D341Med (cell line): ENCODE data around the gene IFNL4.
A peak's percentile ranks its signal among the peaks of the same experiment; 100 is the strongest.
"Not testable (repeated sequence)": the region's sequence is repeated elsewhere in the genome, so short reads cannot be mapped to it uniquely, and the experiment has no call there.

ENCODE experiments used
- DNase-seq: peaks from one replicate; pipeline ENCODE4 v3.0.0; 2012; ENCODE audit warnings: low spot score

IFNL4 gene

DNA sequence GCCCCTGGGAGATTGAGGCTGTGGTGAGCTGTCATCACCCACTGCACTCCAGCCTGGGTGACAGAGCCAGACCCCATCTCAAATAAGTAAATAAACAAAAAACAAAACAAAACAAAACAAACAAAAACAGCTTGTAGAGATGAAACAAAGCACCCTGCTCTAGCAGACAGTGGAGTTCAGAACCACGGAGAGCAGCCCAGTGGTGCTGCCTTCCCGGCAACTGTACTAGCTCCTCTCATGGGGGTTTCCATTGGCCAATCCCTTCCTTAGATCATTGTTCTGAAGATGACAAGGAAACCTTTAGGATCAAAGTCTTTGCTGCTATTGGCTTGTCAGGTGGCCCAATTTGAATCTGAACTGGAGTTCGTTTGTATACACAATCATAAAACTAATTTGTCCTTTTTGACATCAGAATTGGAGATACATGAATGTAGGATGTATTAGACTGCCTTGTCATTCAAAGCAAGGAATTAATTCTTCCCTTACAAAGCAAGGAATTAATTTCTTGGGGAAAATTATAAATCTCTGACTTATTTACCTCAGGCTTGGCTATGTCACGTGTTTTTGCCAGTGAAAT is 24.9 kb downstream of the IFNL4 start:
- DNase-seq: no peak

DNA sequence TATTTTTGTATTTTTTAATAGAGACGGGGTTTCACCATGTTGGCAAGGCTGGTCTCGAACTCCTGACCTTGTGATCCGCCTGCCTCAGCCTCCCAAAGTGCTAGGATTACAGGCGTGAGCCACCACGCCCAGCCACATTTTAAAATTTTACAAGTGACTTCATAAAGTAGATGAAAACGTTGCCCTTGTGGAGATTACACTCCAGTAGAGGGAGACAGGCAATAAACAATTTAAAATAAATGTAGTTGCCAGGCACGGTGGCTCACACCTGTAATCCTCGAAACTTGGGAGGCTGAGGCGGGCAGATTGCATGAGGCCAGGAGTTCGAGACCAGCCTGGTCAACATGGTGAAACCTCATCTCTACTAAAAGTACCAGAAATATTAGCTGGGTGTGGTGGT is 29.5 kb downstream of the IFNL4 start:
- not testable (repeated sequence) for DNase-seq

DNA sequence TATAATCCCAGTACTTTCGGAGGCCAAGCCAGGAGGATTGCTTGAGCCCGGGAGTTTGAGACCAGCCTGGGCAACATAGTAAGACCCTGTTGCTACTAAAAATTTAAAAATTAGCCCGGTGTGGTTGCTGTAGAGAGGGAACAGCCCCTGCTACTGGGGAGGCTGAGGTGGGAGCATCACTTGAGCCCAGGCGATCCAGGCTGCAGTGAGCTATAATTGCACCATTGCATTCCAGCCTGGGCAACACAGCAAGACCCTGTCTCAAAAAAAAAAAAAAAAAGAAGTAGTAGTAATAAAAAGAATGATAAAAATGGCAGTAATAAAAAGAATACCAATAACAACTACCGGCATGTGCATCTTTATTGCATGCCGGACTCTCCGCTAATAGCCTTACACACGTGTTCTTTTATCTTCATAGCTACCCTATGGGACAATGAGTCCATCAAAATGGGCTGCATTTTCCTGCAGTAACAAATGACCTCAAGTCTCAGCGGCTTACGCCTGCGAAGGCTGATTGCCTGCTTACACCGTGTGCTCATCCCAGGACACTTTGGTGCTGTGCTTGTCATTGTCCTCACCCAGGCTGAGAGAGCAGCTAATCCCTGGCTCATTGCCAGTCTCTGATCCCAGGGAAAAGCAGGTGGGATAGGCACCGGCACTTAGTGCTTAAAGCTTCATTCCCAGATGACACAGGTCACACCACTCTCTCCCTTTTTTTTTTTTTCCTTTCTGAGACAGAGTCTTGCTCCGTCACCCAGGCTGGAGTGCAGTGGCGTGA is 30.2 kb downstream of the IFNL4 start:
- peak; percentile 87 for DNase-seq

DNA sequence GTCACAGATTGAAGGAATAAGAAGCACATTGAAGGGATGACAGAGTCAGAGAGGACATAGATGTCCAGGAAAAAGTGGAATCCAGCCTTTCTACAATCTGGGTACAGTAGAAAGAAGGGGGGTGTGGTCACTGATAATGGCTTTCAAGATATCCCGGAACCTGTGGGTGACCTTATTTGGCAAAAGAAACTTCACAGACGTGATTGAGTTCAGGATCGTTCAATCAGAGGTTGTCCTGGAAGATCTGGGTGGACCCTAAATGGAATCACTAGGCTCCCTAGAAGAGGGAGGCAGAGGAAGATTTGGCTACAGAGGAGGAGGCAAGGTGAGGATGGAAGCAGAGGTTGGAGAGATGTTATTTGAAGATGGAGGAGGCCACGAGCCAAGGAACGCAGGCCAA is 31.6 kb downstream of the IFNL4 start:
- DNase-seq: no peak

DNA sequence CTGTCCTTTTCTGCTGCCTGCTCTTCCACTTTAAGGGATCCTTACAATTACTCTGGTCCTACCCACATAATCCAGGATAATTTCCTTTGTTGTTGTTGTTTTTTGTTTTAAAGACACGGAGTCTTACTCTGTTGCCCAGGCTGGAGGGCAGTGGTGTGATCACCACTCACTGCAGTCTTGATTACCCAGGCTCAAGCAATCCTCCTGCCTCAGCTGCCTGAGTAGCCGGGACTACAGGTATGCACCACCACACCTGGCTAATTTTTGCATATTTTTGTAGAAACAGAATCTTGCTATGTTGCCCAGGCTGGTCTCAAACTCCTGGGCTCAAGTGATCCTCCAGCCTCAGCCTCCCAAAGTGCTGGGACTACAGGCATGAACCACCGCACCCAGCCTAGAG is 33.3 kb downstream of the IFNL4 start:
- DNase-seq: not testable (repeated sequence)

DNA sequence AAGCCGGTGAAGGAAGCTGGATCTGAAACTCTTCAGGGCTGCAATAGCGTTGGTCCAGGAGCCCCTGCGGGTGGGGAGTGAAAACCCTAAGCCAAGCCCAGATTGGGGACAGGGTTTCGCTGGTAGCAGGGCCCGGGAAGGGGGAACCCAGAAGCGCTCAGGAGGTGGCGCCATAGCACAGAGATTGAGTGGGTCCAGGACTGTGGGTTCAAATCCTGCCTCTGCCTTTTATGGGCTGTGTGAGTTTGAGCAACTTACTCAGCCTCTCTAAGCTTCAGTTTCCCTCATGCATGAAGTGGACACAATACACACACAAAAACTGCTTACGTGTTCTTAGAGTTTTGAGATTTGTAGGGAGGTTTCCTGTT is 36.3 kb downstream of the IFNL4 start:
- DNase-seq: peak; percentile 75

DNA sequence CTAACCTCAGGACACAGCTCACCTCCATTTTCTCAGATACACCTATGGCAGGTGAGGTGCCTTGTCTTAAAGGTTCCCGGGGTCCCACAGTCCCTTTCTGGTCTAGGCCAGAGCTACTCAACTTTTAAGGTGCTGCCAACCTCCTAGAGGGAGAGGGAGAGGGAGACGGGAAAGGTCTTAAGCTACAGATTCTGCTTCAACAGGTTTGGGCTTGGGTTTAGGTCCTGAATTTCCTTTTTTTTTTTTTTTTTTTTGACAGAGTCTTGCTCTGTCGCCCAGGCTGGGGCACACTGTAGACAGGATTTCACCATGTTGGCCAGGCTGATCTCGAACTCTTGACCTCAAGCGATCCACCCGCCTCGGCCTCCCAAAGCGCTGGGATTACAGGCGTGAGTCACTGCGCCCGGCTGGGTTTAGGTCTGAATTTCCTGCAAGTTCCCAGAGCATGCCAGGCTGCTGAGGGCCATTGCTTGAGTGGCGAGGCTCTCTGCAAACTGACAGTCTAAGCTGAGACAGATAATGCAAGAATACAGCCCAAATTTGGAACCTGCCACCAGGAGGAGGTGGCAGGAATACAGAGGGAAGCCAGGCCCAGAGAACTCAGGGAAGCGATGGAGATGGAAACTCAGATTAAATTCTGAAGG is 36.8 kb downstream of the IFNL4 start:
- no peak for DNase-seq

DNA sequence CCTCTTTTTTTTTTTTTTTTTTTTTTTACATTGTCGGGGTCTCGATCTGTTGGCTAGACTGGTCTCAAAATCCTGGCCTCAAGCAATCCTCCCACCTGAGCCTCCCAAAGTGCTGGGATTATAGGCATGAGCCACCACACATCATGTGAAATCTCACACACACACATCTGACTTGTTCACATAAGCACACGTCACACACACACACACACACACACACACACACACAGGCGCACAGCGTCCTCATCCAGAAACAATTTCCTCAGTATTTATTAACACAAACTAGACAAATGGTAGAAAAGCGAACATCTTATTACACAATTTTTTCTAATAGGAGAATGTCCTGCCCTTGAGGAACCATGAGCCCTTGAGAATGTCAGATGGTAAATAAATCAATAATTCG is 39.5 kb downstream of the IFNL4 start:
- DNase-seq: no peak

DNA sequence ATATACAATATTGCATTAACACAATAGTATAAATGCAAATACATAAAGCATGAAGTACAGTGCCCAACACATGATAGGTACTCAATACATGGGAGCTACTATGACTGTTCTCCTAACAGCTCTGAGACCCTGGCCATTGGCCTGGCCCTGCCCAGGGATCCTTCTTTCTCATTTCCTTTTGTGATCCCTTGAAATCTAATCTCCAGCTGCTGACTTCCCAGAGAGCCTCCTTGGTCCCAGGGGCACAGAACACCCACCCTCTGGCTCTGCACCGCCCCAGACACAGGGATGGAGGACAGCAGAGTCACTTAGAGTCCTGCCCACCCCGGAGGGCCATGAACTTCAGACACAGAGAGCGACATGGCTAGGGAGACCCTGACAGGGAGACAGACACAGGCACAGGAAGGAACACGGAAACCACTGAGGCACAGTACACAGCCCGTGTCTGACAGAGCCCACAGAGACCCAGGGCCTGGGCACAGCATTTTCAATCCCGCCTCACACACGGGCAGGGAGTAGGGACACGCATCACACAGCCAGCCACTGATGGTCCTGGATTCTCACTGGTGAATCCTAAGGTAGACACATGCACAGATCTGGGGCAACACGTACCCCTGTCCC is 40.4 kb downstream of the IFNL4 start:
- no peak for DNase-seq

DNA sequence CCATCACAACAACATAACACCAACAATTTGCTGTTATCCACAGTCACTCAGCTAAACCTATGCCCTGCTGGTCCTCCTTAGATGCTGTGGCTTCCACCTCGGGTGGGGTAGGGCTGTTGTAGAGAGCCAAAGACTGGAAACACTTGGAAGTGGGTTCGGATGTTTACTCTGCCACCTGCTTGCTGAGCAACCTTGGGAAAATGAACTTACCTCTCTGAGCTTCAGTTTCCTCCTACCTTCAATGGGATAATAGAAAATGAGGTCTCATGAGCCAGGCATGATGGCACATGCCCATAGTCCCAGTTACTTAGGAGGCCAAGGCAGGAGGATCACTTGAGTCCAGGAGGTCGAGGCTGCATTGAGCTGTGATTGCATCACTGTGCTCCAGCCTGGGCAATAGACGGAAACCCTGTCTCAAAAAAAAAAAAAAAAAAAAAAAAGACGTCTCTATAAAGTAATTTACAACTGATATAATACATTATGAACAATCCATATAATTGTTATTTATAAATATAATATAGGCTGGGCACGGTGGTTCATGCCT is 41.3 kb downstream of the IFNL4 start:
- DNase-seq: no peak

DNA sequence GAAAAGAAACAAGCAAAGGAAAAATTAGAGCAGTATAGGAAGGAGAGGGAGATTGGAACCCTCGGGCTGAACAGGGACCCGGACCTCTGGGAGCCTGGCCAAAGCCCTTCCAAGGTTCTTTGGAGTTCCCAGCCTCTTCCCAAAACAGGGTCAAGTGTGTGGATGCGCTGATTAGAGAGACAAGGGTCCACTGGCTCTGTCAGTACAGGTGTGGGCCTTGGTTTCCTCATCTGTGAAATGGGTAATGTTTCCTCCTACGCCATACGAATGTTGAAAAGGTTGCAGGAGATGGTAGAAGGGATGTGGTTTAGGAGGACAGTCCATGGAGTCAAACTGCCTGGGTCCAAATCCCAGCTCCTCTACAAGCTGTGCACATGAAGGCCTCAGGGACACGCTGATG is 42.5 kb downstream of the IFNL4 start:
- no peak for DNase-seq

DNA sequence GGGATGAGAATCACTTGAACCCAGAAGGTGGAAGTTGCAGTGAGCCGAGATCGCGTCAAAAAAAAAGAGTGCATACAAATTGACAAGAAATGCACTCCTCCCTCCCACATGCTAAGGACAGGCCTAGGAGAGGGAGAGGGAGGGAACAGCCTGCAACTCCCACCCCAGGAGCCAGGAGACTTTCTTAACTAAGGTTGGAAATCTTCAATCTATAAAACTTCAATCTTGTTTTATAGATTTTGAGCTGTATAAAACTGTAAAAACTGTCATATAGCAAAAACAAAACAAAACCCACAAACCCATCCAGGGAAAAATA is 43.2 kb downstream of the IFNL4 start:
- DNase-seq: no peak

DNA sequence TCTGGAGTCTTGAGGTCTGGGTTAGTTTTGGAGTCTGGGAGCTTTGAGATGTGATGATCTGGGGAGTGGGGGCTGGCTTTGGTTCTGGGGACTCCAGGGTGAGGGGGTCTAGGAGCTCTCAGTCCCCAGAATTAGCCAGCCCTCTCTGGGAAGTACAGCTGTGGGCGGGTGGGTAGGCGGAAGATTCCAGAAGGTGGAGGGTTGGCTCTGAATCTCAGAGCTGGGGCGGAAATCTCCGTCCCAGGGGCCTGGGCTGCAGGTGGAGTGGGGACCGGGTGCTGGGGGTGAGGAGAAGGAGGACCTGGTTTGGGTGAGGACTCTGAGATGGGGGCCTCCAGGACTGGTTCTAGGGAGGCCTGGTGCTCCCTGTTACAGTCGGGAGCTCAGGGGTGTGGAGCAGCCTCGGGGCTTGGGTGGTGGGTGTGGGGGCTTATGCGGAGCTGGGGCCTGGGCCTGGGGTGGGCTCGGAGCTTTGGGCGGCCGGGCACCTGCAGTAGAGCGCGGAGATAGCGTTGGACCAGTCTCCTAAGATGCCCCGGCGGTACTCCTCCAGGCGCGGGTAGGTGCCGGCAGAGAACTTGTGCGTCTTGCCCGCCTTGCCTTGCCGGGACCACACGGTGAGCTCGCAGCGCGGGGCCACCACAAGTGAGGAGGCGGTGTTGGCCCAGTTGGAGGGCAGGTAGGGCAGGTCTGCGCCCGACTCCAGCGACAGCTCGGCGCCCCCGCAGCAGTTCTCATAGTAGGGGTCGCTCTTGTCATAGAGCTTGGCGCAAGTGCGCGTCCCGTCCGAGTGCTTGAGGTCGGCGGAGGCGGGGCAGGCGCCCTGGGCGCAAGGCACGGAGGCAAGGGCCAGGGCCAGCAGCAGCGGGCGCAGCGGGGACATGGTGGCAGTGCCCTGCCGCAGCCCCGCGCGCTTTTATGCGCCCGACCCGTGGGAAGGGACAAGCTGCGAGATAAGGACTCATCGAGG is 45.0 kb downstream of the IFNL4 start, which contains the start of gene SYCN:
TSS of gene SYCN (minus strand) at position 892 of the 970 bp plus-strand sequence. CDS start at position 883, 9 bp downstream.
- peak; percentile 41 for DNase-seq

DNA sequence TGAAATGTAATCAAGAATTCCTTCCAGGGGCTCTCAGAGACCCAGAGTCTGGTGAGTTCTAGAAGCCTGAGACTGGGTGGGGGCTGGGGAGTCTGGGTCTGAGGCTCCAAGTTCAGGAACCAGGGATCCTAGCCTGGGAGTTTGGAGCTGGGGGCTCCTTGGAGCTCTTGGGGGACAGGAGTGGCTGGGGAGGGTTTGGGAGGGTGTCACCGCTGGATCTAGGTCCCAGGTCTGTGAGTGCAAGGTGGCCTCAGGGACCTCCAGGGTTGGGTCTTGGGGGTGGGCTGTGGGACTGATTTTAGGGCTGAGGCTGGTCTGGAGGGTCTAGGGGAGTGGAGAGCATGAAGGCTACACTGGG is 45.7 kb downstream of the IFNL4 start:
- DNase-seq: no peak

DNA sequence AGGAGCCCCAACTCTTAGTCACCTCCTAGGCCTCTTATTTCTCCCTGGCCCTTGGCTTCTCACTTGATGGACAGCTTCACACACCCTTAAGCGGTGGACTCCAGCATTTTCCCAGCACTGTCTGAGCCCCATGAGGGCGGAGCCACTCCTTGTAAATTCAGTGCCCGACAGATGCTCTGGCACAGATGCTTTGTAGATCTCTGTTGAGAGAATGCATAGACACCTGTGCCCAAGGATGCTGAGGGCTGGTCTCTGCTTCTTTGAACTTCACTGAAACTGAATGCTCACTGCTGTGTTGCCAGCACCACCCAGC is 47.9 kb downstream of the IFNL4 start:
- DNase-seq: no peak

DNA sequence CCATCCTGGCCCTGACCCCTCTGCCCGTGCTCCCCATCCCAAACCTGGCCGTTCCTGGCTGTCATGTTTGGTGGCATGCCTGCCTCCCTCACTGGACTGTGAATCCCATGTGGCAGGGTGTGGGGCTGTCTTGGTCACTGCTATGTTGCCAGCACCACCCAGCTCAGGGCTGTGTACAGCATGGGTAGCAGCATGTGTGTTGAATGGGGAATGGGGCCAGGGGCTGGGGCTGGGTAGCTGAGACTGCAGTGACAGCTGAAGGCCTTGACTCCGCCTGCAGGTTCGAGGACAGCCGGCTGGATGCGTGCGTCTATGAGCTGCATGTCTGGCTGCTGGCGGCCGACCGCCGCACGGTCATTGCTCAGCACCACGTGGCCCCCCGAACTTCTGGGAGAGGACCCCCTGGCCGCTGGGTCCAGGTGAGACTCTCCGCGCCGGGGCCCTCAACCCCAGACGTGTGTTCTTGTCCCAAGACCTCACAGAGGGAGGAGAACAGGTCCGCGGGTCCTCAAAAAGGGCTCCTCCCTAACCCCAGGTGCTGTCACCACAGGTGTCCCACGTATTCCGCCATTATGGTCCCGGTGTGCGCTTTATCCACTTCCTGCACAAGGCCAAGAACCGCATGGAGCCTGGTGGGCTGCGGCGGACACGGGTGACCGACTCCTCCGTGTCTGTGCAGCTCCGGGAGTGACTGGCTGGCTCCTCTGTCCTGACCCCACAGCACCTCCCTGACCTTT is 48.4 kb downstream of the IFNL4 start:
- DNase-seq: peak; percentile 34

DNA sequence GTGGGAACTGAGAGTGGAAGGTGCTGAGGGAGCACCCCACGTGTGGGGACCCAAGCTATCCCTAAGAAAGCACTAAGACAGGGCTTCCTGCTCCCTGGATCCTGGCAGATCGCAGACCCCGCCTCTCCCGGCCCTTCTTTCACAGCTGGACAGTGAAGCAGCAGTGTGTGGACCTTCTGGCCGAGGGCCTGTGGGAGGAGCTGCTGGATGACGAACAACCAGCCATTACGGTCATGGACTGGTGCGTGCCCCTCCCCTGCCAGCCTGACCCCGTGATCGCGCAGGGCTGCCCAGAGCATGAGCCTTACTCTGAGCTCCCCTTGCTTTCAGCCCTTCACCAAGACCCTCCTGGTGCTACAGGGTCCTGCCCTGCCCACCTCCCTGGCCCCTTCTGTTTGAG is 49.6 kb downstream of the IFNL4 start:
- DNase-seq: peak; percentile 37

DNA sequence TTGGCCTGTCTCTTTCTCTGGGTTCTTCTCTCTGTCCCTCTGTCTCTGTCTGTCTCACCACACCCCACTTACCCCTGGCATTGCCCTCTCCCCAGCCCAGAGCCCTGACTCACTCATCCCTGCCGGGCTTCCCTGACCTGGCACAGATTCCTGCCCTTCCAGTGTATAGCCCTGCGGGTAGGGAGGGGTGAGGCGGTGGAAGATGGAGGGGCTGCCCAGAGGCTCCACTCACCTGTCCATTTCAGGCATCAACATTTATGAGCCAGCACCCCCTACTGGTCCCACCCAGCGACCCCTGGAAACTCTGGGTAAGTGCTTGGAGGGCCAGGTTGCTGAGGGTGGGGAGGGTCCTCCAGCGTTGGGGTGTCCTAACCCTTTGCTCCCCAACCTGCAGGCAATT is 50.8 kb downstream of the IFNL4 start:
- DNase-seq: peak; percentile 34

DNA sequence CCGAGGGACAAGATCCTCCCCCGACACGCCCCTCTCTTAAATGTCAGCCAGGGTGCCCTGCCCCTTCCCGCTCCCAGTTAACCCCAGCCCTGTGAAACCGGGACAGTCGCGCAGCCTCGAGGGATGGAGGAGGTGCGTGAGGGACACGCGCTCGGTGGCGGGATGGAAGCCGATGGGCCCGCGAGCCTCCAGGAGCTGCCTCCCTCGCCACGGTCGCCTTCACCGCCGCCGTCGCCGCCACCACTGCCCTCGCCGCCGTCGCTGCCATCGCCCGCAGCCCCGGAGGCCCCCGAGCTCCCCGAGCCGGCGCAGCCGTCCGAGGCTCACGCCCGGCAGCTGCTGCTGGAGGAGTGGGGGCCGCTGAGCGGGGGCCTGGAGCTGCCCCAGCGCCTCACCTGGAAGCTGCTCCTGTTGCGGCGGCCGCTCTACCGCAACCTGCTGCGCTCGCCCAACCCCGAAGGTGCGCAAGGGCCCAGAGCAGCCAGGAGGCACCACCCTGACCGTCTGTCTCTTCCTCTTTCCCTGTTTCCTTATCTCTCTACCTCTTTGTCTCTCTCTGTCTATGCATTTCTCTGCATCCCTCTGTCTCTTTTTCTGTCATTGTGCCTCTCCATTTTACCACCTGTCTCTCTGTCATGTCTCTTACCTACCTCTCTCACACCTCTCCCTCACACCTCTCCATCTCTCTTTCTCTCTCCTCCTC is 51.6 kb downstream of the IFNL4 start, which contains the start of gene NCCRP1:
TSS of gene NCCRP1 (plus strand) at position 105 of the 703 bp plus-strand sequence. CDS start at position 124, 19 bp downstream.
- peak; percentile 57 for DNase-seq

DNA sequence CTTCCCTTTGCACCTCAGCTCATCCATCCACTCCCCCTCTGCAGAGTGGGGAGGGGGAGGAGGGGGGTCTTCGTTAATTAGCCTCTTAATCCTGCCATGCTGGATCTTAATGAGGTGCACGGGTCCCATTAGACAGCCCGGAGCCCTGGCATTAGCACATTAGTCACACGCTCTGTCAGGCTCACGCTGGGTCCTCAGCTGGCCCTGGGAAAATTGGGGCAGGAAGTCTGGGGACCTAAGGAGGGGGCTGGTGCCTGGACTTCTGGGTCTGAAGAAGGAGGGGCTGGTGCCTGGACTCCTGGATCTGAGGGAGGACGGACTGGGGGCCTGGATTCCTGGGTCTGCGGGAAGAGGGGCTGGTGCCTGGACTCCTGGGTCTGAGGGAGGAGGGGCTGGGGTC is 52.3 kb downstream of the IFNL4 start:
- DNase-seq: peak; percentile 40
